ENCODE results near the gene FGFBP2. TPM values are rescaled to one million over a fixed set of nuclear protein-coding genes. Genes with fewer than 3 reads are reported as not detected.

FGFBP2 gene, protein sequence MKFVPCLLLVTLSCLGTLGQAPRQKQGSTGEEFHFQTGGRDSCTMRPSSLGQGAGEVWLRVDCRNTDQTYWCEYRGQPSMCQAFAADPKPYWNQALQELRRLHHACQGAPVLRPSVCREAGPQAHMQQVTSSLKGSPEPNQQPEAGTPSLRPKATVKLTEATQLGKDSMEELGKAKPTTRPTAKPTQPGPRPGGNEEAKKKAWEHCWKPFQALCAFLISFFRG
- not detected in 2 replicates for total RNA-seq

DNA sequence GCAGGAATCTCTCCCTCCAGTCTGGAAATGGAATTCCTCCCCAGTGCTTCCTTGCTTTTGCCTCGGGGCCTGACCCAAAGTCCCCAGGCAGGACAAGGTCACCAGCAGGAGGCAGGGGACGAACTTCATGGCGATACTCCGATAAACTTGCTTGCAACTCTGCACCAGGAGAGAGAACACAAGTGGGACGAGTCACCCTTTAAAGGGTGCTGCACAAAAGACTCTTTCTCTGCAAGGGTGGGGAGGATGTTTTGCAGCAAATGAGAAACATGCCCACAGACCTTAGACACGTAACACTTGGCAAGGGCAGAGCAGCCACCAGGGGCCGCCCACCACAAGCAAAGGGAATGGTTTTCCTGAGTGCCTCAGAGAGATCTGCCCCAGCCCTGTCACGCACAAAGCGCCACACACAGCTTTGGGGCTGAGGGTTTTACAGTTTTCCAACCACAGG lies at the start of gene FGFBP2:
Gene FGFBP2, minus strand, starts transcription at position 175 of the 451 bp plus-strand sequence. Its CDS starts 46 bp downstream, at position 129.

DNA sequence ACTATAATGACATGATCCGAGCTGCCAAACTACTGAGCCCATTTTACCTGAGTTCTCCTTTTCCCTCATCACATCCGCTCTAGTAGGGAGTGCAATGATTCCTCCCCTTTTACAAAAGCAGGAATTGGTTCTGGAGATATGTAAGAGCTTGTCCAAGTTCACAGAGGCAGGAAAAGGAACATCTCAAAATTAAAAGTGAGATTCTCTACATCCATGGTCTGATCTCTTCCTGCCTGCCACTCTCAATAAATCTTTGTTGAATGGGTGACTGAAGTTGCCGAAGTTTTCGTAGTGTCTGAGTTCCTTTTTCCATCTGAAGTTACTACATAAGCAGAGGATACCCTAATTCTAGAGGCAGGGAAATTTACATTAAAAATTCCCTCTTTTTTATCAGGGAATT lies 24.3 kb downstream of the FGFBP2 start, which contains the start of gene FGFBP1:
Gene FGFBP1, minus strand, starts transcription at position 101 of the 400 bp plus-strand sequence. CDS start 2,108 bp downstream, outside the sequence.

Other genes starting within 250 kb of the FGFBP2 start
- gene CD38, start 184.8 kb downstream of the FGFBP2 start, total RNA-seq = under 0.01 and 0.21 TPM in 2 replicates
- 65.2 and 99.8 TPM in 2 replicates for gene FGFBP1, start 24.4 kb downstream of the FGFBP2 start, total RNA-seq
- 0.21 and 12.3 TPM in 2 replicates for gene PROM1, start 120.8 kb upstream of the FGFBP2 start, total RNA-seq

Data from tracheal epithelial cell (primary cell).